CD4-positive, alpha-beta T cell treated with Interleukin-2 at 100 ng/mL for 4 hours (primary cell): ENCODE measurements around the gene ARHGAP28.

Experiments used
- DNase-seq: peaks from one replicate; pipeline ENCODE4 v3.0.0-alpha.2; 2020; ENCODE audit warnings: low spot score

Gene ARHGAP28

GRCh38 chr18:6873040-6873751 lies 143.7 kb downstream of the ARHGAP28 start:
- DNase-seq, result no peak

GRCh38 chr18:6874315-6874714 lies 144.8 kb downstream of the ARHGAP28 start:
- DNase-seq, result no peak

GRCh38 chr18:6875749-6876148 lies 146.2 kb downstream of the ARHGAP28 start:
- no peak for DNase-seq

GRCh38 chr18:6876641-6877041 lies 147.1 kb downstream of the ARHGAP28 start:
- DNase-seq, result no peak

- no peak for DNase-seq
These were observed 147.8 kb downstream of the ARHGAP28 start for GRCh38 chr18:6877288-6877687.

- no peak for DNase-seq
These were observed 149.2 kb downstream of the ARHGAP28 start for GRCh38 chr18:6878556-6879297.

GRCh38 chr18:6879508-6880195 lies 150.1 kb downstream of the ARHGAP28 start:
- no peak for DNase-seq

- no peak for DNase-seq
These were observed 151.7 kb downstream of the ARHGAP28 start for GRCh38 chr18:6881034-6881820.

GRCh38 chr18:6882401-6882800 lies 152.9 kb downstream of the ARHGAP28 start:
- no peak for DNase-seq

GRCh38 chr18:6885006-6885481 lies 155.5 kb downstream of the ARHGAP28 start:
- no peak for DNase-seq

GRCh38 chr18:6885992-6886796 lies 156.7 kb downstream of the ARHGAP28 start:
- DNase-seq, result no peak

- DNase-seq, result no peak
These were observed 157.3 kb downstream of the ARHGAP28 start for GRCh38 chr18:6886797-6887330.

GRCh38 chr18:6891788-6892187 lies 162.3 kb downstream of the ARHGAP28 start:
- DNase-seq, result no peak

- DNase-seq, result no peak
These were observed 171.9 kb downstream of the ARHGAP28 start for GRCh38 chr18:6901286-6901926.

- DNase-seq, result no peak
These were observed 187.6 kb downstream of the ARHGAP28 start for GRCh38 chr18:6917072-6917471.

- DNase-seq, result no peak
These were observed 190.8 kb downstream of the ARHGAP28 start for GRCh38 chr18:6920099-6920955.

GRCh38 chr18:6921571-6921970 lies 192.1 kb downstream of the ARHGAP28 start:
- no peak for DNase-seq

- no peak for DNase-seq
These were observed 193.7 kb downstream of the ARHGAP28 start for GRCh38 chr18:6923220-6923619.

GRCh38 chr18:6927153-6927552 lies 197.6 kb downstream of the ARHGAP28 start:
- no peak for DNase-seq
